DMS53 (cell line): ENCODE data around the gene NUDT12.
A peak's percentile ranks its signal among the peaks of the same experiment; 100 is the strongest.

Experiments
- DNase-seq: peaks from one replicate; lab custom pipeline; 2025; lab: John Stamatoyannopoulos, UW

Gene NUDT12

GRCh38 chr5:103562453-103563157, at the start of gene NUDT12:
TSS of gene NUDT12 (minus strand) at chr5:103562789. CDS start at chr5:103560248, 2,541 bp downstream.
- DNase-seq: peak; percentile 93

GRCh38 chr5:103607346-103607745, 44.8 kb upstream of the NUDT12 start:
- DNase-seq: no peak

DNA sequence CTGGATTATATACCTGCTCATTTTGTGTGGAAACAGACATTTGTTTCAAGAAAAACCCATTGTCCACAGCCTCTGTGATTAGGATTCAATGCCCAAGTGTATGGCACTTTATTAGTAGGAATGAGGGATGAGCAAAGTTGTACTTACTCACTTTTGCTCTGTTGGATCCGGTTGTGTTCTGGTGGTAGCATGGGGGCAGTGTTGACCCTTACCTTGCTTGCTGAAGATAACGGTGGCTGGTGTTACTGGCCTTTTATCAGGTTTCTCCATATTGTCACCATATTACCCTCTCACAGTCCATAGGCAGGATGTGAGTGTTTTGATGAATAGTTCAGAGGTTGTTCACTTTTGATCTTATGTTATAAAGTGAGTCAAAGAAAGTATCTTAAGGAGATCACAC, 42.7 kb upstream of the NUDT12 start:
- DNase-seq: no peak

GRCh38 chr5:103602438-103602837, 39.8 kb upstream of the NUDT12 start:
- no peak for DNase-seq

DNA sequence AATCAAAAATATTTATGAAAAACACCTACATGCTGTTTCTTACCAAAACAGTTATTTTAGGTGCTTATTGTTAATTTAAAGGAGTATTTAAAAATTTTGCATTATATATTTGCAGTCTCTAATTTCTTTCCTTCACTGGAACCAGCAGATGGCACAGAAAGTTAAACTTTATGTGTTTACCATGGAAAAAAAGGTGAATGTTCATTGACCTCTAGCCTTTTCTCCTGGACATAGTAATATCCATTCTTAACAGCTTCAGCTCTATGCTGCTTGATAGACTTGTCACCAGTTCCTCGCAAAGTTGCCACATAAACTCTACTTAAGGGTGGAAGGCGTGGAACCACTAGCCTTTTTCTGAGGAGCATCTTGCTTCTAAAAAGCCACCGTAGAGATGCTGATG, 38.7 kb upstream of the NUDT12 start:
- DNase-seq: no peak

DNA sequence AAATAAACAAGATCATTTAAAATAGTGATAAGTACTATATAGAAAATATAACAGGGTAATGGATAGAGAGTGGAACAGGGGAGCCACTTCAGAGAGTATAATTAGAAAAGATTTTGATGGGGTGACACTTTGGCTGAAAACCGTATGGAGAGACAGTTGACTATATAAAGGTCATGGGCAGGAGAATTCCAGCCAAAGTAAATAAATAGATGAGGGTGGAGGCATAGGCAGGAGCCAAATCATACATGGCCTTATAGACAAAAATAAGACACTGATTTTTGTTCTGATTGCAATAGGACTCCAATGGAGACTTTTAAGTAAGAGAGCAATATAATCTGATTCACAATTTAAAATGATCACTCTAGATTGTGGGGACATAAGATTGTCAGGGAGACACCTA, 37.5 kb upstream of the NUDT12 start:
- no peak for DNase-seq

DNA sequence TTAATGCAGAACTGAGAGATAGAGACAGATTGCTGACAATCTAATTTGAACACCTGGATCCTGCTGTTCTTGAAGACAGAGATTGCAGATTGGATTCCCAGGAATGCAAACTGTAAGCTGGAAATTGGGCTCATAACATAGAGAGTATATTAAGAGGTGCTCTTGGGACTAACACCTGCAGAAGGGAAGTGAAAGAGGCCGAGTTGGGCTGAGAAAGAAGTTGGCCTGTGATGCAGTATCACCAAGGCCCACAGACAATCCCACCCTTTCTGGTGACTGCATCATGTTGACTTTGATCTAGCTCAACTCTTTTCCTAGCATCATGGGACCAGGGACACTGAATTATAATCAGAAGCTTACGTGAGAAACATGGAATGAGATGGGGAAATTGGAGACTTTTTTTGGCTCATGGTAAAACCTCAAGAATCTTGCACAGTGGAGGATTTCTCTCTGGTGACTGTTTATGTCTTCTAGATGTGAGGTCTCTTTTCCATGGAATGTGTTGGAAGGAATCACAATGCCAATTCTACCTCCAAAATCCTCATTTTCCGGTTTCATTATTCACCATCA, 36.5 kb upstream of the NUDT12 start:
- no peak for DNase-seq

GRCh38 chr5:103590221-103590620, 27.6 kb upstream of the NUDT12 start:
- DNase-seq: no peak

DNA sequence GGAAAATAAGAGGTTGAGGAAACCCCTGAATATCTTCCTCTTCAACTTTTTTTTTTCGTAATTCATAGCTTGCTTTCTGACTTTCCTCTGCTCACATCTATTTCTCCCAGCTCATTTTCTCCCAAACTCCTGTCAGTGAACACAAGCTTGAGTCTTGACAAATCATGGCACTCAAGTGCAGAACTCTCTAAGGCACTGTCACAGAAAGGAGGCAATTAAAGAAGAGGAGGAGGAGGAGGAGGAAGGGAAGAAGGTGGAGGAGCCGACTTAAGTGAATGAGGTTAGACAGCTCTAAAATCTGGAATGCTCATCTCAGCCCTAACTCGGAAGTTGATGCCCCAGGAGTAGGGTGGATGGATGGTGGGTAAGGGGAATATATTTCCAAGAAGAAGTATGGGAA, 27.2 kb upstream of the NUDT12 start:
- no peak for DNase-seq

DNA sequence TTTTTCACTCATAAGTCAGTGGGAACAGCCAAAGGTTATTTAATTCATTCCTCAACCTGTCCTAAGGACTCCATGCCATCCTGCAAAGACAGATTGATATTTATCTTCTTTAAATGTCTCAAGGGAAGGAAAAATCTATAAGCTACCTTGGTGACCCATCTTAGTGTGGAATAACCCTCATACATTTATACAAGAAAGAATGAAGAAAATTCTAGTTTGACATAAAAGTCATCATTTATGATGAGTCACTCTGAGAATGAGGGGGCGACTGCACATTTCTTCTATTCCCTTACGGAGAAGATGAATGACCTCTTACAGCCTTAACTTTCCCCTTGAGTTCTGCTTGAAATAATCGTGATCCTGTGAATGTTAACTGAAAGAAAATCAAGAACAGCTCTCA, 26.8 kb upstream of the NUDT12 start:
- no peak for DNase-seq

DNA sequence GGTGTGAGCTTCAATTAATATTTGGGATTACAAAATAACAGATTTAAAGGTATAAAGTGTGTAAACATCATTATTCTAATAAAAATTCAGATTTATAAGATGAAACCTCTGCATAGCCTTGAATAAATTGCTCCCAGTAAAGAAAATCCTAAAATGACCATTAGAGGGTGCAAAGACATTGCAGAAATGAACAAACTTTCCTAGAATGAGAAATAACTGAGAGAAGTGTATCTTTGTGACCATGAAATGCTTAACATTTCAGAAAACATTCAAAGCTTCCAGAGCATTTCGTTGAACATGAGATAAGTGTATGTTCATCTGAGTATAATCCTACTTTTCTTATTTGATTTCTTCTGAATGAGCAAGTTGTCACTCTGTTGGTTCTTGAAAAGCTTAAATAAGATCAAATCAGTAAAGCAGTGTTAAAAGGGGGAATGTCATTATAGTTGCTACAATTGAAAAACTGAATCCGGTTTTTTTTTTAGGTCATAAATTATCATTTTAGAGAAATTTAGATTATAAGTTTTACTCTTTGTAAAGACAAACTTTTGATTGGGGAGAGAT, 24.7 kb upstream of the NUDT12 start:
- DNase-seq: peak; percentile 71

DNA sequence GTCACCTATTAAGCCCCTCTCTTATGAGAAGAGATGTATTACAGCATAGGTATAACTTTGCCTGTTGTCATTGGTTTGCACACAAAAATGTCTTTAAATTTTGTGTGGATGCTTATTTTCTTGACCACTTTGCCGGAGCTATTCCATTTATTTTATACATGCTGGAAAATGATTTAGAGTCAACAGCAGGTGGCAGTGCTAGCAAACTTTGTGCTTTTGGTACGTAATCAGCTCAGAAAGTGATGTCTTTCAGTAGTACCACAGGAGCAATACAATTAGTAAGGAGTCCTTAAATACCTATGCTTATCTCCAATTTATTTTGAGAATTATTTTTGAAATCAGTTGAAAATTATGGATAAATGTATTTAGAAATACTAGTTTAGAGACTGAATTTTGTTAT, 19.8 kb upstream of the NUDT12 start:
- peak; percentile 77 for DNase-seq

GRCh38 chr5:103573411-103573810, 10.8 kb upstream of the NUDT12 start:
- no peak for DNase-seq

- no peak for DNase-seq
Measured at GRCh38 chr5:103572454-103572853, 9.9 kb upstream of the NUDT12 start.

DNA sequence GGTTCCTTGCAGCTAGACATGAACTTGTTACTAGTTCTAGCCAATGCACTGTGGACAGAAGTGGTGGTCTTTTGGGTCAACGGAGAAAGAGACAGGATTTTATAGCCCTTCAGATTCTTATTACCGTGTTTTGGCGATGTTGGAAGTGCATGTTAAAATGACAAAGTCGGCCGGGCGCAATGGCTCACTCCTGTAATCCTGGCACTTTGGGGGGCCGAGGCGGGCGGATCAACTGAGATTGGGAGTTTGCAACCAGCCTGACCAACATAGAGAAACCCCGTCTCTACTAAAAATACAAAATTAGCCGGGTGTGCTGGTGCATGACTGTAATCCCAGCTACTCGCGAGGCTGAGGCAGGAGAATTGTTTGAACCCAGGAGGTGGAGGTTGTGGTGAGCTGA, 9.1 kb upstream of the NUDT12 start:
- no peak for DNase-seq

- peak; percentile 12 for DNase-seq
Measured at GRCh38 chr5:103569313-103570060, 6.9 kb upstream of the NUDT12 start.

GRCh38 chr5:103565719-103566118, 3.1 kb upstream of the NUDT12 start:
- DNase-seq: no peak

DNA sequence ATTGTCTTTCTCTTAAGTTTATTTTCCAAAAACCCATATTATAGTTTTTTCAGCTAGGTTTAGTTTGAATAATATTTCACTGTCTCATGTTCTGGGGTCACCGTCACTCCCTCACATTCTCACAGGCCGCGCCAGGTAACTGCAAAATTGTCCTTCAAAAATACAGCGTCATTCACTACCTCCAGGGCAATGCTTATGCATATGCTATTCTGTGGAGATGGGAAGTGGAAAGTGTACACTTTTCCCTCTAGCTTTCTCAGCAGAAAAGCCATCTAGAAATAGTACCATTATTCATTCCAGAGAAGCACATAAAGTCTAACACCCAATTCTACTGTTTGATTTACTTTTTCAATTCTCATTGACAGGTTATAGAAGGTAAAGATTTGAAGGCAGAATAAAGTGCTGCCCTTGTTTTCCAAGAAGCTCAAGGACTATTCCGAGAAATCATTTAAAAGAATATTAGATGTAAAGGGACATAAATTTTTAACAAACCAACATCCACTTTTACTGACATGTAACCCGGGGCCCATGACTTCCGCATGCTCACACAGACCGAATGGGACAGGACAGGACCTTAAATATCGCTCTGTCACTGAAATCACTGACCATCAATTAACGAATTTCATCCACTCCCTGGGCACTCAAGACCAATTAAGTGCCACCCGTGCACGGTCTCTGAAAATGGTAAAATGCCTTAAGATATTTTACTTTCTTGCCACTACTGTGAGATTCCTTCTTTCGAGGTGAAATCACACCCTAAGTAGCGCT, 720 bp downstream of the NUDT12 start:
- DNase-seq: peak; percentile 50

DNA sequence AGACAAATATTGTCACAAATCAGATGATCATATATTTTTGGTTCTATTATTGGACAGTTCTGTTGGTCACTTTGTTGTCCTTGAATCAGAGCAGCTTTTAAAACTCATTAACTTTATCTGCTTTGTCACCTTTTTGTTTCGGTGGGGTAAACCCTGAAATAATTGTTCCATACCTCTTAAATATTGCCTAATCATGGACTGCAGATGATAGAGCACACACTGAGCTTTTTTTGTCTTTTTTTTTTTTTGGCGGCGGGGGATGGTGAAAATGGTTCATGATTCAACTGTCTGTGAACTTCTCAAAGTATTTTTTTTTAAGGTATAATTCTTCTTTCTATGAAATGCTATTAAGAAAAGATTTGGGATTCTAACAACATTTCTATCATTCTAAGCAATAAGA, 1.8 kb downstream of the NUDT12 start:
- DNase-seq: no peak

DNA sequence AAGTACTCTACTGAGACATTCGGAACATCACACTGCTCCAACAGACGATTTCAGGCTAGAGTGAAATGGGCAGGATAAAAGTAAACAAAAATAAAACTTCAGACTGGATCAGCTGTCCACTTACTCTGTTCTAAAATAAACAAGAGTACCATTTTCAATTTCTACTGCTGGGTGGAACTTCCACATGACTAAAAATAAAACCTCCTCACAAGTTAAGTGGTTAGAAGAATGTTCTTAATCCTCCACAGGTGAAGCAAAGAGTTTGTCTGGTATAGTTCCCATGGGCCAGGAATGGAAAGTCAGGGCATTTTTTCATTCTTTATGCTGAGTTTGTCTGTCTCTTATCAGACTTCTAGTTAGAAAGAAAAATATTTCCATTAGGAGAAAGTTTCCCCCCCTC, 15.7 kb downstream of the NUDT12 start:
- peak; percentile 35 for DNase-seq

GRCh38 chr5:103542441-103542840, 20.1 kb downstream of the NUDT12 start:
- DNase-seq: no peak

- no peak for DNase-seq
Measured at GRCh38 chr5:103541569-103541968, 21.0 kb downstream of the NUDT12 start.
